ENCODE results near the gene INPP5A.

DNA sequence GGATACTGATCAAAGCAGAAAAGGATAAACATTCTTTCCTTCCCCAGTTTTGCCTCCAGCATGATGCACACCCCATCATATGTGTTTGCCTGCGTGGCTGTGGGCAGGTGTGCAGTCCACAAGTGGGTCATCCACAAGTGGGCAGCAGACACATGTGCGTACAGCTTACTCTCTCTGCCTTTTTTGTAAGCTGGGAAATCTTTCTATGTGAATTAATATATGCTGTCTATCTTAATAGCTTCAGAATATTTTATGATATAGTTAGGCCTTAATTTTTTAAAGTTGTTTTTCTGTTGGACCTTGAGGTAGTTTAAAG is 80.1 kb downstream of the INPP5A start:
- TF ChIP-seq POLR2A (IDR thresholded peaks at IDR 0.05; ENCODE audit: low read length) (no peak), GATA1 (IDR thresholded peaks at IDR 0.05; ENCODE audit: low read depth, low read length) (no peak)

All from erythroblast (primary cell).